BE2C (cell line): ENCODE results near the gene FAM111A.

Experiments
- DNase-seq: peaks from one replicate; pipeline ENCODE4 v3.0.0-alpha.2; 2020
- H3K27me3 ChIP-seq: fragments of 250-450 bp; sonication (Bioruptor Pico); 2 replicates; pipeline ENCODE4 v1.5.1; 2020; ENCODE audit warnings: mild to moderate bottlenecking
- H3K36me3 ChIP-seq: fragments of 250-450 bp; sonication (Bioruptor Pico); 2 replicates; pipeline ENCODE4 v1.5.1; 2020; ENCODE audit warnings: mild to moderate bottlenecking
- H3K4me1 ChIP-seq: fragments of 250-450 bp; sonication (Bioruptor Pico); 2 replicates; pipeline ENCODE4 v1.5.1; 2020
- H3K4me3 ChIP-seq: 2 replicates; pipeline ENCODE4 v1.5.1; 2011; ENCODE audit warnings: low read depth, low read length
- H3K9me3 ChIP-seq: fragments of 250-450 bp; sonication (Bioruptor Pico); 2 replicates; pipeline ENCODE4 v1.5.1; 2020
- CTCF ChIP-seq: IDR thresholded peaks from 2 replicates; pipeline ENCODE4 v1.5.1; 2012; ENCODE audit warnings: mild to moderate bottlenecking, low read depth, low read length

FAM111A gene

GRCh38 chr11:59186130-59186594, 43.5 kb downstream of the FAM111A start:
- no peak for DNase-seq
- H3K9me3 ChIP-seq, result no peaks in the 10 kb centered on the region
- TF ChIP-seq CTCF, result peak; percentile 53
- H3K4me3 ChIP-seq, result no peak overlapping the region
- H3K27me3 ChIP-seq, result no peaks in the 10 kb centered on the region
- no peaks in the 10 kb centered on the region for H3K4me1 ChIP-seq
- no peaks in the 10 kb centered on the region for H3K36me3 ChIP-seq

- Histone ChIP-seq H3K4me3 (no peak overlapping the region), H3K36me3 (no peaks in the 10 kb centered on the region), H3K27me3 (no peaks in the 10 kb centered on the region), H3K4me1 (no peaks in the 10 kb centered on the region), H3K9me3 (no peaks in the 10 kb centered on the region)
- TF ChIP-seq CTCF, result no peak
- DNase-seq, result no peak
These were observed 44.4 kb downstream of the FAM111A start for GRCh38 chr11:59187035-59187434.

- Histone ChIP-seq H3K27me3 (no peaks in the 10 kb centered on the region), H3K9me3 (no peaks in the 10 kb centered on the region), H3K36me3 (no peaks in the 10 kb centered on the region), H3K4me3 (no peak overlapping the region), H3K4me1 (no peaks in the 10 kb centered on the region)
- no peak for TF ChIP-seq CTCF
- no peak for DNase-seq
These were observed 44.9 kb downstream of the FAM111A start for GRCh38 chr11:59187587-59187986.

GRCh38 chr11:59188954-59189353, 46.3 kb downstream of the FAM111A start:
- Histone ChIP-seq H3K4me1 (no peaks in the 10 kb centered on the region), H3K4me3 (no peak overlapping the region), H3K36me3 (no peaks in the 10 kb centered on the region), H3K9me3 (no peaks in the 10 kb centered on the region), H3K27me3 (no peaks in the 10 kb centered on the region)
- TF ChIP-seq CTCF, result no peak
- DNase-seq, result no peak

- no peaks in the 10 kb centered on the region for H3K9me3 ChIP-seq
- no peak for TF ChIP-seq CTCF
- no peaks in the 10 kb centered on the region for H3K4me1 ChIP-seq
- no peaks in the 10 kb centered on the region for H3K36me3 ChIP-seq
- H3K27me3 ChIP-seq, result no peaks in the 10 kb centered on the region
- H3K4me3 ChIP-seq, result no peak overlapping the region
- DNase-seq, result no peak
These were observed 47.3 kb downstream of the FAM111A start for GRCh38 chr11:59189986-59190385.

GRCh38 chr11:59191095-59191494, 48.4 kb downstream of the FAM111A start:
- no peak for DNase-seq
- H3K9me3 ChIP-seq, result no peaks in the 10 kb centered on the region
- H3K36me3 ChIP-seq, result no peaks in the 10 kb centered on the region

More at GRCh38 chr11:59191095-59191494, 48.4 kb downstream of the FAM111A start:
- Histone ChIP-seq H3K4me1 (no peaks in the 10 kb centered on the region), H3K4me3 (no peak overlapping the region), H3K27me3 (no peaks in the 10 kb centered on the region)
- no peak for TF ChIP-seq CTCF
